GM18507 (cell line): ENCODE results near the gene ARTN.

Source experiments
- DNase-seq: peaks from one replicate; pipeline ENCODE4 v3.0.0; 2011; ENCODE audit warnings: low read depth; ENCODE audit not compliant: insufficient read length; ENCODE audit errors: extremely low spot score
- FAIRE-seq: peaks from 2 replicates; lab custom pipeline; 2011; peaks lifted over from hg19 to GRCh38; lab: Jason Lieb, UNC

Gene ARTN

DNA sequence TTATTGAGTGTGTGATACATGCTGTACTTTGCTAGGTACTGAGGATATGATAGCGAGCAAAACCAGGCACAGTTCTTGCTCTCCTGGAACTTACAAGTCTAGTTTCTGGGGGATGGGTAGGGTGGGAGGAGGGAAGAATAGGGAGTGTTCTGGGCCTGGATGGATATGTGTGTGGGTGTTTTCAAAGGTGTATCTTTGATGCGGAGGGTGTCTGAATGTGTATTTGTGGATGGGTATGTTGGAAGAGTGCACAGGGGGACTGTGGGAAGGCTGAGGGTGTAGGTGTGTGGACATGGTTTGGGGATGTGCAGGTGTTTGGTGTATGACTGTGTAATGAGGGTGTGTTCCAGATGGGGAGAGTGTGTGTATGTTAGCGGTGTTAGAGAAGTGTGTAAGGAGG lies 31.7 kb downstream of the ARTN start:
- FAIRE-seq: no peak

DNA sequence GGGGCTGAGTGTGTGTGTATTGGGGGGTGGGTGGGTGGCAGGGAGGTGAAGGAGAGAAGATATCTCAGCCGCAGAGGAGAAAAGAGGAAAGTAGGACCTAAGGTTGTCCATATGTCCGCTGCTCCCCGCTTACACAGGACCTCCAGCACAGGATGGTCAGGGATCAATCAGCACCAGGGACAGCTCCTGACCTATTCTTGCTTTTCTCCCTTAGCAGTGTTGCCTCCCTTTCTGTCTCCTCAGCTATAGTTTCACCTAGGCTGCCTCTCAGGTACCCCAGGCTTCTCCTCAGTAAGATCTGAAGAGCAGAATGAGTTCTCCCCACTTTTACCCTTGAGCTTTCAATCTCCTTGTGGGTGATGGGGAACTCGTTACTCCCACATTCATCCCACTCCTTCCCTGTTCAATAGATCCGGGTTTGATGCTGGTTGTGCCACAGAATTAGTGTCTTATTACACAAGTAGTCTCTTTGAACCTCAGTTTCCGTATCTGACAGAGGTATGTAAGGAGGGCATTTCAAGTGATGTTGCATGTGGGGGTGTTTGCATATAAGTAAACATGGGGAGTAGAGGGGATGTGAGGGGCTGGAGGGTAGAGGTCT lies 34.8 kb downstream of the ARTN start:
- FAIRE-seq (no peak), DNase-seq (no peak)

More for the DNA sequence above, 31.7 kb downstream of the ARTN start:
- DNase-seq: no peak

DNA sequence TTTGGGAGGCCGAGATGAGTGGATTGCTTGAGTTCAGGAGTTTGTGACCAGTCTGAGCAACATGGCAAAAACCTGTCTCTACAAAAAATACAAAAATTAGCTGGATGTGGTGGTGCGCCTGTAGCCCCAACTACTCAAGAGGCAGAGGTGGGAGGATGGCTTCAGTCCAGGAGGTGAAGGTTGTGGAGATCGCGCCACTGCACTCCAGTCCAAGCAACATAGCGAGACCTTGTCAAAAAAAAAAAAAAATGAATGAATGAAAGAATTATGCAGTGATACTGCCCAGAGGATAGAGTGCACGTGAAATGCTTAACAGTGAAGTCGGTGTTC lies 35.8 kb downstream of the ARTN start:
- no peak for DNase-seq
- FAIRE-seq: no peak

DNA sequence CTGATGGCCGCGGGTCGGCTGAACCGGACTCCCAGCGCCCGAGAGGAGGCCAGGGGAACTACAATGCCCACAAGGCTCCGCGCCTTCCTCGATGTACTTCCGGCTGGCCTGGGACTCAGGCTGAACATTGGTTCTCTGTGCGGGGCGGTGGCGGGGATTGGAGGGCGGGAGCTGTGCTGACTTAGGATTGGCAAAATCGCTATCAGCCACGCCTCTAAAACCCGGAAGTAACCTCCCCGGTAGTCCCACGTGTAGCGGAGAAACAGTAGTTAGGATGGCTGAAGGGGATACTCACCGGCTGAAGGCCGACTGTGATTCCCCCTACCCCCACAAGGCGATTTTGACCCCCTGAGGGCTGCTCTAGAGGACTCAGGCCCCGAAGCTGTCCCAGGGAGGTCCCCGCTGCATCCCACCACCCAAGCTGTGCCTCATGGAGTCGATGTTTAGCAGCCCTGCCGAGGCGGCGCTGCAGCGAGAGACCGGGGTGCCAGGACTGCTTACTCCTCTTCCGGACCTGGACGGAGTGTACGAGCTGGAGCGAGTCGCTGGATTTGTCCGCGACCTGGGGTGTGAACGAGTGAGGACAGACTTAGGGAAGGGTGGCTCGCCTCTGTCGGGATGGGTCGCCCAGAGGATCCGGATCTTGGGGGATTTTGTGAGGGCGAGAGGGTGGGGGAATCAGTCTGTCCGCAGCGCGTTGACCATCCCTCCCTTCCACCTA lies 36.3 kb downstream of the ARTN start, which contains the start of gene DPH2:
TSS of gene DPH2 (plus strand) at position 265 of the 721 bp plus-strand sequence. CDS start at position 431, 166 bp downstream.
- FAIRE-seq: peak; percentile 99
- peak; percentile 96 for DNase-seq

DNA sequence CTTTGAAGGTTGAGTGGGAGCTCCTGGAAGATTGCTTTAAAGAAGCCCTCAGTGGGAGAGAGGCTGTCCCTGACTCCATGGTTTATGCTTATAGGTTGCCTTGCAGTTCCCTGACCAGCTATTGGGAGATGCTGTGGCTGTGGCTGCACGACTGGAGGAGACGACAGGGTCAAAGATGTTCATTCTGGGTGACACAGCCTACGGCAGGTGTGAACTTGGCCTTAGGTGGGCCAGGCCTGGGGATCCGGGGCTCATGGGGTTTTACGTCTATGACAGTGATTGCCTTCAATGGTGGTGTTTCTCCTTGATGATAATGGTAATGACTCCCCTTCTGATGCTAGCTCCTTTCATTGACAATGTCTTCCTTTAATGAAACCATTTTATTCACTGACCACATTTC lies 36.9 kb downstream of the ARTN start:
- no peak for FAIRE-seq
- DNase-seq: no peak

DNA sequence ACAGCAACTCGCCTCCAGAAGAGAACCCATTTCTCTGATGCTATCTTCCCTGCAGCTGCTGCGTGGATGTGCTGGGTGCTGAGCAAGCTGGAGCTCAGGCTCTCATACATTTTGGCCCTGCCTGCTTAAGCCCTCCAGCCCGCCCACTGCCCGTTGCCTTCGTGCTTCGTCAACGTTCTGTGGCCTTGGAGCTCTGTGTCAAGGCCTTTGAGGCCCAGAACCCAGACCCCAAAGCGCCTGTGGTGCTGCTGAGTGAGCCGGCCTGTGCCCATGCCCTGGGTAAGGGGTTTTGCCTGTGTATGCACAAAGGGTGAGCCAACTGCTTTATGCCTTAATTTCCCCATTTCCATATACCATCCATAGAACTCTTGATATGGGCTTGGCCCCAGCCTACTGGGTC lies 37.3 kb downstream of the ARTN start:
- no peak for FAIRE-seq
- no peak for DNase-seq

DNA sequence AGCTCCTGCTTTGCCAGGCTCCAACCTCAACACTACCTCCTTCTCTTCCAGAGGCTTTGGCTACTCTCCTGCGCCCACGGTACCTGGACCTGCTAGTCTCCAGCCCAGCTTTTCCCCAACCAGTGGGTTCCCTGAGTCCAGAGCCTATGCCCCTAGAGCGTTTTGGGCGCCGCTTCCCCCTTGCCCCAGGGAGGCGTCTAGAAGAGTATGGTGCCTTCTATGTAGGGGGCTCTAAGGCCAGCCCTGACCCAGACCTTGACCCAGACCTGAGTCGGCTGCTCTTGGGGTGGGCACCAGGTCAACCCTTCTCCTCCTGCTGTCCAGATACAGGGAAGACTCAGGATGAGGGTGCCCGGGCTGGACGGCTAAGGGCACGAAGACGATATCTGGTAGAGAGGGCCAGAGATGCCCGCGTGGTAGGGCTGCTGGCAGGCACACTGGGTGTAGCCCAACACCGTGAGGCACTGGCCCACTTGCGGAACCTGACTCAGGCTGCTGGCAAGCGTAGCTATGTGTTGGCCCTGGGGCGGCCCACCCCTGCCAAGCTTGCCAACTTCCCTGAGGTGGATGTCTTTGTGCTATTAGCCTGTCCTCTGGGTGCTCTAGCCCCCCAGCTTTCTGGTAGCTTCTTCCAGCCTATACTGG lies 37.9 kb downstream of the ARTN start:
- no peak for DNase-seq
- FAIRE-seq: no peak

DNA sequence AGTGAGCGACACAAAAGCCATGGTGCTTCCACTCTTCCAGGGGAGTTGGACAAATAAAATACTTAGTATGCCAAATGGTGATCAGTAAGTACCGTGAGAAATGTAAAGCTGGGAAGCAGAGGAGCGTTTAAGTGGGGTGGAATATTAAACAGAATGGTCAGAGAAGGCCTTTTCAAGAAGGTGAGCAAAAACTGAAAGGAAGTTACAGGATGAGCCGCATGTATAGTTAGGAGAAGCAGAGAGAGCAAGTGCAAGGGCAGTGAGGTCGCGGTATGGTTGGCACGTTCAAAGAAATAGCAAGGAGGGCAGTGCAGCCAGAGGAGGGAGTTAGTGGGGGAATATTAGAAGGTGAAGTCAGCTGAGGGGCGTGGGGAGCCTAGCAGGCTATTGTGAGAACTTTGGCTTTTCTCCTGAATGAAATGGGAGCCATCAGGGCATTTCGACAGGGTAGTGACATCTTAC lies 40.4 kb downstream of the ARTN start:
- no peak for DNase-seq
- FAIRE-seq: no peak

DNA sequence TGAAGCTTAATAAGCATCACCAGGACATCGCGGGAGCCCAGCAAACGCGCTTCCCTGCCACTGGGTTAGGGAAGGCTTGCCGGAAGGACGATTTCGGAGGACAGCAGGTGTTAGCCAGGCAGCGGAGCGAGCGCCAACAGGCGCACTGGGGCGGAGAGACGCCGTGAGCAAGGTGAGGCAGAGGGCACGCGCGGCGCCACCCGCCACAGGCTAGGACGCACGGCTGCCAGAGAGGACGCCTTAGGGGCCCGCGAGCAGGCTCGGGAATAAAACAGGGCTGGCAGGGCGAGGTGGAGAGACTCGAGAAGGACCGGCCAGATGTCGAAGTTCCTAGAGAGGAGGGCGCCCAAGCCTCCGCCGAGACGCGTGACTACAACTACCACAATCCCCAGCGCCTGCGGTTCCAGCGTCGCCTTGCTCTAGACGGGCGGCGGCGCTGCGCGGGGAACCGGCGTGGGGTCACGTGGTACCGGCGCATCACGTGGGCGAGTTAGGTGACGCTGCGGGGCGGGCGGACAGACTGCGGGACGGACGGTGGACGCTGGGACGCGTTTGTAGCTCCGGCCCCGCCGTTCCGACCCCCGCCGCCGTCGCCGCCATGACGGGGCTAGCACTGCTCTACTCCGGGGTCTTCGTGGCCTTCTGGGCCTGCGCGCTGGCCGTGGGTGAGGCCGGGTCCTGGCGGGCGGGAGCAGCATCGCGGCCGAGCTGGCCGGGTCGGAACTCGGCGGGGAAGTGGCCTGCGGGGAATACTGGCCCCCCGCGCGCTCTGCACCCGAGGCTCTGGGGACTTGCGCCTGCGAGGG lies 41.0 kb downstream of the ARTN start, which contains the start of gene ATP6V0B:
TSS of gene ATP6V0B (plus strand) at position 518 of the 806 bp plus-strand sequence. CDS start at position 599, 81 bp downstream.
- DNase-seq (peak; percentile 89), FAIRE-seq (peak; percentile 93)

DNA sequence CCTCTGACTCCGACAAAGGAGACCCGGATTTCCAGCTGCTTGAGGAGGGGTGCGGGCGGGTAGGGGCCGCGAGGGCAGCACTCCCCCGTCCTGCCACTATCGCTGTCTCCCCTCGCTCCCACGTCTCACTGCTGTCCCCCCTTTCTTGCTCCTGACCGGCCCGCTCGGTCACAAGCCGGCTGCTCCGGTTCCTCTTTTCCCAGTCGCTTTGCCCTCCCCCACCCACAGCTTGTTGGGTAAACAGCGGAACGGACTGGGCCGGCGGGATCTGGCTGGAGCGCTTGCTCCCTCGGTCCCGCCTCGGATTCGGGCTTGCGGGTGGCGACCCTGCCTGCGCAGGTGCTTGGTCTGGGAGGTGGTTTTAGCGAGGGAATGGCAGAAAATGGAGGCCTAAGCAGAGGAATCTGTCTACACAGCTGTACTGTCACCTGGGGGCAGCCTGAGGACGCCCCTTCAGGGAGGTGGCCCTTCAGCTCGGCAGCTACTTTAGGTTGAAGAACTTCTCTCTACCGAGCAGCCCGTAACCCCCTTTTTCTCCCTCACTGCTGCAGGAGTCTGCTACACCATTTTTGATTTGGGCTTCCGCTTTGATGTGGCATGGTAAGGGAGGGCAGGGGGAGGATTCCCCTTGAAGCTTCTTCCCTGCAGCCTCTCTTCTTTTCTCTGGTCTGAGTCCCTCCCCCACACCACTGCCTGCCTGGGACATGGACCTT lies 41.8 kb downstream of the ARTN start:
- FAIRE-seq (peak; percentile 47), DNase-seq (no peak)

DNA sequence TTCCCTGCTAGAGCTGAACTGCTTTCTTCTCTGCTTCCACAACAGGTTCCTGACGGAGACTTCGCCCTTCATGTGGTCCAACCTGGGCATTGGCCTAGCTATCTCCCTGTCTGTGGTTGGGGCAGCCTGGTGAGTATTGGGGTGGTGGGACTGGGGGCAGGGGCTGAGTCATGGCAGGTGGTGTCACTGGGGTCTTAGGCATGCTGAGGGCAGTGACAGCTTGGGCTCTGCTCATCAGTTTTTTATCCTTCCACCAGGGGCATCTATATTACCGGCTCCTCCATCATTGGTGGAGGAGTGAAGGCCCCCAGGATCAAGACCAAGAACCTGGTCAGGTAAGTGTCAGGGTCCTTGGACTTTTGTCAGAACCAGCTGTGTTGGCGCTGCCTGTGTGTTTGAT lies 42.4 kb downstream of the ARTN start:
- FAIRE-seq (no peak), DNase-seq (no peak)

DNA sequence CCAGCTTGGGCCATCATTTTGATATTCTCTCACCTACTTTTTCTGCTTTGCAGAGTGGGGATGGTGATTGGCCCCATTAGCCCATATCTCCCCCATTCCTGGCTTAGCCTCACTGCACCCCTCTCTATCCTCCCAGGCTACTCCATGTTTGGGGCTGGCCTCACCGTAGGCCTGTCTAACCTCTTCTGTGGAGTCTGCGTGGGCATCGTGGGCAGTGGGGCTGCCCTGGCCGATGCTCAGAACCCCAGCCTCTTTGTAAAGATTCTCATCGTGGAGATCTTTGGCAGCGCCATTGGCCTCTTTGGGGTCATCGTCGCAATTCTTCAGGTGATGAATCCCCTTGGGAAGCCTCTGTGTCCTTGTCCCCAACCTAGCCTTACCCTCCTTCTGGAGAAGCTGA lies 43.3 kb downstream of the ARTN start:
- no peak for FAIRE-seq

DNA sequence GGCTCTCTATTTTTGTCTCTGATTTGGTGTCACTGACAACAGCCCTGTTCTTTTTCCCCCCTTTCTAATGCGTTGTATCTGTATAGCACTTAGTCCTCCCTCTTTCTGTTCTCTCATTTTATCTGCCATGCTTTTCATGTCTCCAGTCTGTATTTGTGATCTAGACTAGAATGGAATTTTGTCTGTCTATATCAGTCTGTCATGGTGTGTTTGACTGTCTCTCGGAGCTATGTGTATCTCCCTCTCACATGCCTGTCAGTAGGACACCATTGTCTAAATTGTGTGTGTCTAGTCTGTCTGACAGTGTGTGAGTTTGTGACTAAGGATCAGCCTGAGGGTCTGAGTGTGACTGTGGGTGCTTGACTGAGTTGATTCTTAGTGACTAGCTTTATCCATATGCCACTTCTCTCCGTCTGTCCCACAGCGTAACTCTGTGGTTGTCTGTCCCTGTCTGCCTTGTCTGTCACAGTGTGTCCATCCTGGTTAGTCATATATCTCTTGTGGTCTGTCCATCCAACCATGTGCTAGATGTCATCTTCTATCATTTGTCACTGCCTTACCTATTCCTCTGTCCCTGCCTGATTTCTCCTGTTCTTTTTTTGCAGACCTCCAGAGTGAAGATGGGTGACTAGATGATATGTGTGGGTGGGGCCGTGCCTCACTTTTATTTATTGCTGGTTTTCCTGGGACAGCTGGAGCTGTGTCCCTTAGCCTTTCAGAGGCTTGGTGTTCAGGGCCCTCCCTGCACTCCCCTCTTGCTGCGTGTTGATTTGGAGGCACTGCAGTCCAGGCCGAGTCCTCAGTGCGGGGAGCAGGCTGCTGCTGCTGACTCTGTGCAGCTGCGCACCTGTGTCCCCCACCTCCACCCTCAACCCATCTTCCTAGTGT lies 44.0 kb downstream of the ARTN start:
- no peak for DNase-seq
- FAIRE-seq: no peak

More for the DNA sequence above, 43.3 kb downstream of the ARTN start:
- no peak for DNase-seq

DNA sequence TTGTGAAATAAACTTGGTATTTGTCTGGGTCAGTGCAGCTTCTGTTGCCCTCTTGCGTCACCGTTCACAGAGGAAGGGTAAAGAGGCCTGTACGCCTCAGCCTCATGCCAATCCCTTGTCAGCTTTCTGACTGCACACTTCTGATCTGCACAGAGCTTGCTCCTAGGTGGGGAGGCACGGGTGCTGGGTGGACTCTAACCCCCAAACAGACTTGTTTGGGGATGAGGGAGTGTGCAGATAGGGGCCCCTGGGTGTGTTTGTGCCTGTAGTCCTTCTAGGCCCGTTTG lies 44.6 kb downstream of the ARTN start:
- DNase-seq (no peak), FAIRE-seq (no peak)

DNA sequence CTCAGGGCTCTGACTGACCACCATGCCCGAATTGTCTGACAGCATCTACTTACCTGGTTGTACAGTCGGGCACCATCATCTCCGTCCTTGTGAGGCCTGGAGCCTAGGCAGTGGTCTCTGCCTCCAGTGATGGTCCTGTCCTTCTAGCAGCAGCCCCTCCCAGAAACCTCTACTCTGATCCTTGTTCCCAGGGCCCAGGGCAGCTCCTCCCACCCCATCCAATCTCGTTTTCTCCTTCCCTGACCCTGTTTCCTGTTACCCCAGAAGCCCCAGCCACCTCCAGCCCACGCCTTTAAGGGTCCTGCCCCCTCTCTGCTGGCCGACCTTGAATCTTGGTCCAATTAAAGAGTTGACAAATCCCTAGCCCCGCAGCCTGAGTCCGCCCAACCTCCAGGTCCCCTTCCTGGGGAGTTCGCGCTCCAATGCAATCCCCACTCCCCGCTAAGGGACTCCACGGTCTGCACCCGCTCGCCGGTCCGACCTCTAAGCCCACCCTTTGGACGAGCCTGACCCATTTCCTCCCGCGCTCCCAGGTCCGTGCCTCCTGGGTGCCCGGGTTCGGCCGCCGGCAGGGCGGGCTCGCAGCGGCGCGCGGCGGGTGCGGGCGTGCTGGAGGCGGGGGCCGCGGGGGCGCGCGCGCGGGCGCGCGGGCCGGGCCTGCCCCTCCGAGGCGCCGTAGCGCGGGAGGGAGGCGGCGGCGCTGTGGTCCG lies 45.1 kb downstream of the ARTN start, which contains the start of gene B4GALT2:
TSS of gene B4GALT2 (plus strand) at position 660 of the 710 bp plus-strand sequence. CDS start 1,951 bp downstream, outside the sequence.
- peak; percentile 73 for DNase-seq

DNA sequence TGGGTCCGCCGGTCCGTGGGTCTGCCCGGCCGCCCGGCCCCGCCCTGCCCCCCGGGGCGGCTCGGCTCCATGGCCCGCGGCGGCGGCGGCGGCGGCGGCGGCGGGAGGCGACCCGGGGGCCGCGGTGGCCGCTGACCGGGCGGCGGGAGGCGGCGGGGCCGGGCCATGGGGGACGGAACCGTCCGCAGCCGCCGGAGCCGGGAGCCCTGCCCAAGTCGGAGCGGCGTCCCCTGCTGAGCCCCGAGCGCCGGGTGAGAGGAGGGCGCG lies 45.6 kb downstream of the ARTN start:
- DNase-seq (no peak), FAIRE-seq (no peak)

More for the DNA sequence above, 45.1 kb downstream of the ARTN start, which contains the start of gene B4GALT2:
- FAIRE-seq: no peak

DNA sequence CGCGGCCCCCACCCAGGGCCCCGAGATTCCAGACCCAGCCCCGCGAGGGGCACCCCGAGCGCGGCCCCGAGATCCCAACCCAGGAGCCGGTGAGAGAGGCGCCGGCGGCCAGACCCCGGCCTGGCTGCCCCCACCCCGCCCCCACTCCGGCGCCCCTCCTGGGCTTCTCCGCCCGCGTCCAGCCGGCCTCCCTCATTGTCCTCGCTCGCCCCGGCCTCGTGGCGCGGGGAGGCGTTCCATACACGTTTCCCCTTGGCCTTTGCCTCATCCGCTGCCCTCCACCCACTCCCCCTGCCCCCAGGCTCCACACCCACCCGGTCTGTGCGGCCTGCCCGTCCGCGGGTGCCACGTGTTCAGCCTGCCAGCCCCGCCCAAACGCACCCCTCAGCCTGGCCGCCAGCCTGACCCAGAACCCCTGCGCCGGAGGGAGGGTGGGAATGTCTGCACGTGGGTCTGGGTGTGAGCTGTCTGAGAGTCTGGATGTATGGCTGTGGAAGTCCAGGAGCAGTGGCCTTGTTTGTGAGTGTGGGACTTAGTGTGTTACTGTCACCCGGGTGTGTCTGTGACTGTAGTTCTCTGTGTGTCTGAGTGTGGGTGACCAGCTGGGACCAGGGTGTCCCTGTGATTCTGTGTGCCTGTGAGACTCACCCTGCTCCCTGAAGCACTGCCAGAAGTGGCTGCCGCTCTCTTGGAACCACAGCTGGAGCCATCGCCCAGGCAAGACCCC lies 46.1 kb downstream of the ARTN start:
- FAIRE-seq: peak; percentile 55
- DNase-seq: no peak
